Prostate gland (tissue), 2 donors: ENCODE measurements around the gene RESF1. TPM values are rescaled to one million over a fixed set of nuclear protein-coding genes. Genes with fewer than 3 reads are reported as not detected.

ENCODE experiments used
- DNase-seq: peaks from one replicate; pipeline ENCODE4 v3.0.0-alpha.2; 2019; ENCODE audit warnings: low spot score
- H3K27ac ChIP-seq, 2 donors: fragments of 200-600 bp; sonication (generic); 2 replicates each; pipeline ENCODE4 v1.5.1; 2017 to 2019
- H3K27me3 ChIP-seq: fragments of 200-600 bp; sonication (generic); replicated peaks from 2 replicates; pipeline ENCODE4 v1.5.1; 2019; ENCODE audit not compliant: insufficient read depth
- H3K36me3 ChIP-seq, 2 donors: fragments of 200-600 bp; sonication (generic); 1 replicate in 1 of 2; 2 replicates in 1 of 2; pipeline versions ENCODE4 v1.5.1 to v1.8.1; 2017 to 2019
- H3K4me1 ChIP-seq: fragments of 200-600 bp; sonication (generic); replicated peaks from 2 replicates; pipeline ENCODE4 v1.5.1; 2019
- H3K4me3 ChIP-seq, 2 donors: fragments of 200-600 bp; sonication (generic); 2 replicates each; pipeline ENCODE4 v1.5.1; 2017 to 2019
- H3K9me3 ChIP-seq: fragments of 200-600 bp; sonication (generic); 2 replicates; pipeline ENCODE4 v1.5.1; 2017
- CTCF ChIP-seq, 4 experiments: fragments of 200-600 bp in 2 of 4; fragments of 450-650 bp in 2 of 4; sonication (generic) in 2 of 4; IDR thresholded peaks; 1 replicate in 3 of 4; 2 replicates in 1 of 4; pipeline ENCODE4 v1.5.1; 2016 to 2019; ENCODE audit warnings: antibody characterized with exemption in 4 of 4, mild to moderate bottlenecking in 2 of 4, moderate library complexity in 2 of 4
- POLR2A ChIP-seq: fragments of 450-650 bp; IDR thresholded peaks from one replicate; pipeline ENCODE4 v1.6.1; 2016; ENCODE audit warnings: antibody characterized with exemption, mild to moderate bottlenecking
- POLR2AphosphoS5 ChIP-seq: sonication (generic); formaldehyde crosslinking; IDR thresholded peaks from one replicate; pipeline ENCODE4 v1.6.1; 2017; ENCODE audit warnings: antibody characterized with exemption
- WGBS: methylation state at CpG from one replicate; pipeline ENCODE4 v1.1.5; 2018; 5-methylcytosine and 5-hydroxymethylcytosine counted together
- intact Hi-C: fragments of 100-400 bp; cut with DNase I; formaldehyde crosslinking; loops from one replicate; pipeline ENCODE4 v1.14.2; 2022
- total RNA-seq, 2 donors: library from RNA; depleted of rRNA; stranded (reverse); fragments of >200 nt; gene quantifications; one replicate each; pipeline ENCODE4 v1.1.0, GENCODE V29; 2016

Gene RESF1
- total RNA-seq, 2 donors from 2014 or later = 27.6 to 97.7 TPM

- peak overlapping the region; percentile 70 to 76 for H3K4me3 ChIP-seq
- 13% methylated on average over 10 of the region's 10 CpGs for whole genome bisulfite sequencing
- H3K27ac ChIP-seq = peak overlapping the region; percentile 91
- no peaks in the 10 kb centered on the region for H3K9me3 ChIP-seq
- no peaks in the 10 kb centered on the region for H3K36me3 ChIP-seq
- no peak for TF ChIP-seq CTCF (IDR thresholded peaks at IDR 0.05)
- TF ChIP-seq POLR2A = no peak
- TF ChIP-seq POLR2AphosphoS5 = no peak
- DNase-seq = no peak
- H3K4me1 ChIP-seq = no peaks in the 10 kb centered on the region
- intact Hi-C loops = loop anchor here (2.0 kb wide), 2 partner anchors 230 to 300 kb away; partner anchors contain the start of genes AMN1 and ETFBKMT
- no peaks in the 10 kb centered on the region for H3K27me3 ChIP-seq
Measured at GRCh38 chr12:31958569-31959160, 550 bp upstream of the RESF1 start.

- intact Hi-C loops = loop anchor here (2.0 to 10.0 kb wide), 3 partner anchors 155 to 301 kb away; partner anchors contain the start of genes AMN1 and ETFBKMT
- WGBS = under 1% methylated on average over 47 of the region's 47 CpGs
Measured at GRCh38 chr12:31959701-31960391, 631 bp downstream of the RESF1 start.

GRCh38 chr12:31961137-31961536, 1.9 kb downstream of the RESF1 start:
- no peaks in the 10 kb centered on the region for H3K4me1 ChIP-seq
- intact Hi-C loops = loop anchor here (10.0 kb wide), 1 partner anchor 154 kb away; no protein-coding TSS in a partner anchor

More at GRCh38 chr12:31959701-31960391, 631 bp downstream of the RESF1 start:
- Histone ChIP-seq H3K4me3 (peak overlapping the region; percentile 70 to 76), H3K36me3 (no peaks in the 10 kb centered on the region), H3K4me1 (no peaks in the 10 kb centered on the region), H3K9me3 (no peaks in the 10 kb centered on the region), H3K27me3 (no peaks in the 10 kb centered on the region), H3K27ac (peak overlapping the region; percentile 91)
- no peak for TF ChIP-seq POLR2A
- TF ChIP-seq CTCF (IDR thresholded peaks at IDR 0.05) = peak in 1 of 4 experiments; percentile 16
- peak; percentile 46 for DNase-seq

GRCh38 chr12:31962076-31962475, 2.9 kb downstream of the RESF1 start:
- TF ChIP-seq CTCF (IDR thresholded peaks at IDR 0.05) = no peak
- no peak for TF ChIP-seq POLR2AphosphoS5
- TF ChIP-seq POLR2A = no peak
- H3K36me3 ChIP-seq = no peaks in the 10 kb centered on the region
- H3K4me3 ChIP-seq = no peak overlapping the region
- WGBS = 90% methylated on average over 4 of the region's 4 CpGs
- intact Hi-C loops = loop anchor here (10.0 kb wide), 1 partner anchor 153 kb away; no protein-coding TSS in a partner anchor
- H3K27me3 ChIP-seq = no peaks in the 10 kb centered on the region
- H3K27ac ChIP-seq = no peak overlapping the region
- no peaks in the 10 kb centered on the region for H3K4me1 ChIP-seq
- H3K9me3 ChIP-seq = no peaks in the 10 kb centered on the region
- DNase-seq = no peak

More at GRCh38 chr12:31961137-31961536, 1.9 kb downstream of the RESF1 start:
- H3K4me3 ChIP-seq = peak overlapping the region in 1 of 2 donors; percentile 70
- no peak overlapping the region for H3K27ac ChIP-seq
- H3K9me3 ChIP-seq = no peaks in the 10 kb centered on the region
- H3K27me3 ChIP-seq = no peaks in the 10 kb centered on the region
- 68% methylated on average over 2 of the region's 2 CpGs for WGBS
- DNase-seq = no peak
- no peaks in the 10 kb centered on the region for H3K36me3 ChIP-seq
- TF ChIP-seq POLR2A (no peak), CTCF (IDR thresholded peaks at IDR 0.05) (no peak), POLR2AphosphoS5 (no peak)
